Measurements from ENCODE around the gene CLDN9. TPM values are rescaled to one million over a fixed set of nuclear protein-coding genes. Genes with fewer than 3 reads are reported as not detected.

The CLDN9 gene
- under 1 TPM; 0.05 to 0.25 TPM for total RNA-seq
- under 1 TPM; 0.25 to 0.32 TPM for polyA plus RNA-seq

- Histone ChIP-seq H3K4me3 (ENCODE audit: low read depth in 1 of 3, low read length in 3 of 3) (no peak within 1 kb of the TSS), H3K4me1 (ENCODE audit: control insufficient read depth in 4 of 4, insufficient read depth in 4 of 4, low read length in 3 of 4) (peaks cover 5 to 31% (median 17%) of the 10 kb centered on the region in 4 donors), H3K36me3 (ENCODE audit: control insufficient read depth in 4 of 4, insufficient read depth in 3 of 4, low read depth in 1 of 4, low read length in 3 of 4) (no peaks in the 10 kb centered on the region), H3K27me3 (ENCODE audit: control insufficient read depth in 4 of 4, insufficient read depth in 4 of 4, low read length in 3 of 4) (no peaks in the 10 kb centered on the region), H3K27ac (ENCODE audit: low read depth in 1 of 2, low read length in 2 of 2) (no peak within 1 kb of the TSS), H3K9me3 (ENCODE audit: control insufficient read depth in 4 of 4, low read length in 3 of 4) (no peaks in the 10 kb centered on the region), H3K9ac (ENCODE audit: low read depth in 1 of 2, low read length in 2 of 2) (no peak within 1 kb of the TSS)
- TF ChIP-seq ATF3 (IDR thresholded peaks at IDR 0.05) (no peak), JUND (IDR thresholded peaks at IDR 0.05) (no peak), MAX (IDR thresholded peaks at IDR 0.05) (no peak), RAD21 (IDR thresholded peaks at IDR 0.05) (no peak), NR2F2 (IDR thresholded peaks at IDR 0.05) (no peak), REST (IDR thresholded peaks at IDR 0.05) (no peak), FOXA1 (IDR thresholded peaks at IDR 0.05) (no peak), CTCF (IDR thresholded peaks at IDR 0.05; ENCODE audit: low read depth, low read length, missing input control) (no peak), TAF1 (conservative IDR thresholded peaks at IDR 0.05) (no peak), HNF4G (IDR thresholded peaks at IDR 0.05) (no peak), YY1 (IDR thresholded peaks at IDR 0.05) (no peak), RXRA (IDR thresholded peaks at IDR 0.05) (no peak), HNF4A (conservative IDR thresholded peaks at IDR 0.05) (no peak), ZBTB33 (IDR thresholded peaks at IDR 0.05) (no peak), FOXA2 (IDR thresholded peaks at IDR 0.05) (no peak), EGR1 (IDR thresholded peaks at IDR 0.05; ENCODE audit: low read depth in 2 of 2) (no peak), GABPA (IDR thresholded peaks at IDR 0.05 in 1 of 2, conservative IDR thresholded peaks at IDR 0.05 in 1 of 2) (no peak)
- WGBS: 64% methylated on average over 27 of the region's 27 CpGs
- DNase-seq (ENCODE audit: low spot score): no peak
Observed at GRCh38 chr16:3012828-3013420, at the start of gene CLDN9. TSS of gene CLDN9 (plus strand) at chr16:3012923. CDS start at chr16:3013363, 440 bp downstream.

All from liver (tissue), 9 donors.